Measurements from ENCODE around the gene WDR7. TPM values are rescaled to one million over a fixed set of nuclear protein-coding genes. Genes with fewer than 3 reads are reported as not detected.

WDR7 gene
- total and polyA plus RNA-seq, 9 of the 15 experiments (the other 6 are each of a cell fraction or from before 2014, with no cell fraction given): 1.4 to 9.4 (median 5.3) TPM

GRCh38 chr18:57058734-57059133 is 407.6 kb downstream of the WDR7 start (continued):
- no peak for TF ChIP-seq ZNF318 (IDR thresholded peaks at IDR 0.05; ENCODE audit: borderline replicate concordance in 1 of 2, low read depth in 1 of 2)
- no peak for TF ChIP-seq PCBP2 (IDR thresholded peaks at IDR 0.05; ENCODE audit: low read depth, low read length, poor library complexity, severe bottlenecking)
- no peak for TF ChIP-seq MYBL2 (IDR thresholded peaks at IDR 0.05; ENCODE audit: low read depth)
- TF ChIP-seq MYBL2 (CRISPR knock-in tag; IDR thresholded peaks at IDR 0.05; ENCODE audit: borderline replicate concordance): no peak
- TF ChIP-seq ZBTB1 (CRISPR knock-in tag; IDR thresholded peaks at IDR 0.05; ENCODE audit: borderline replicate concordance, low read depth): no peak
- no peak for TF ChIP-seq ZNF431 (CRISPR knock-in tag; IDR thresholded peaks at IDR 0.05)
- no peak for TF ChIP-seq U2AF1 (optimal IDR thresholded peaks at IDR 0.05; ENCODE audit: low read depth, low read length)
- TF ChIP-seq CBX5 (IDR thresholded peaks at IDR 0.05; ENCODE audit: borderline replicate concordance, low read depth): no peak
- no peak for TF ChIP-seq C11orf30 (IDR thresholded peaks at IDR 0.05; ENCODE audit: low read depth)
- TF ChIP-seq MYC (IDR thresholded peaks at IDR 0.05; ENCODE audit: low read depth, low read length): no peak
- no peak for TF ChIP-seq MYC (CRISPR knock-in tag; IDR thresholded peaks at IDR 0.05; ENCODE audit: borderline replicate concordance, low read depth)

All from K562 (cell line).